H9 (cell line): ENCODE measurements around the gene EPB41L1. TPM values are rescaled to one million over a fixed set of nuclear protein-coding genes. Genes with fewer than 3 reads are reported as not detected.

ENCODE experiments used
- DNase-seq: peaks from one replicate; pipeline ENCODE4 v3.0.0-alpha.2; 2017
- H2AFZ ChIP-seq: one replicate; pipeline ENCODE4 v1.6.1; 2013; ENCODE audit warnings: mild to moderate bottlenecking, low read length, control low read depth, moderate library complexity
- H2AK5ac ChIP-seq: 2 replicates; pipeline ENCODE4 v1.6.1; 2013; ENCODE audit warnings: low read length, control low read depth, mixed read lengths; ENCODE audit not compliant: insufficient read length
- H2BK120ac ChIP-seq: one replicate; pipeline ENCODE4 v1.6.1; 2013; ENCODE audit warnings: low read depth, mild to moderate bottlenecking, low read length, control low read depth, inconsistent platforms; ENCODE audit not compliant: poor library complexity, severe bottlenecking
- H2BK12ac ChIP-seq: 2 replicates; pipeline ENCODE4 v1.6.1; 2013; ENCODE audit warnings: low read length, control low read depth, mixed read lengths, low read depth; ENCODE audit not compliant: insufficient read length
- H2BK15ac ChIP-seq: 2 replicates; pipeline ENCODE4 v1.6.1; 2013; ENCODE audit warnings: low read depth, low read length, control low read depth
- H2BK20ac ChIP-seq: one replicate; pipeline ENCODE4 v1.6.1; 2013; ENCODE audit warnings: low read depth, mild to moderate bottlenecking, low read length, control low read depth, inconsistent platforms; ENCODE audit not compliant: poor library complexity, severe bottlenecking
- H2BK5ac ChIP-seq: 2 replicates; pipeline ENCODE4 v1.6.1; 2013; ENCODE audit warnings: low read length, control low read depth, mixed read lengths; ENCODE audit not compliant: insufficient read length
- H3K14ac ChIP-seq: 2 replicates; pipeline ENCODE4 v1.6.1; 2013; ENCODE audit warnings: low read length, control low read depth; ENCODE audit not compliant: insufficient read depth
- H3K18ac ChIP-seq: 2 replicates; pipeline ENCODE4 v1.6.1; 2013; ENCODE audit warnings: low read depth, mild to moderate bottlenecking, mixed read lengths, low read length, control low read depth; ENCODE audit not compliant: insufficient read length
- H3K23ac ChIP-seq: 2 replicates; pipeline ENCODE4 v1.6.1; 2013; ENCODE audit warnings: low read length, control low read depth, mixed read lengths, low read depth; ENCODE audit not compliant: insufficient read length
- H3K23me2 ChIP-seq: 2 replicates; pipeline ENCODE4 v1.6.1; 2013; ENCODE audit warnings: low read depth, mild to moderate bottlenecking, mixed read lengths, low read length, control low read depth; ENCODE audit not compliant: insufficient read length, poor library complexity, severe bottlenecking
- H3K27ac ChIP-seq: 2 replicates; pipeline ENCODE4 v1.5.1; 2013; ENCODE audit warnings: low read length, control low read depth, mixed read lengths, low read depth; ENCODE audit not compliant: insufficient read length
- H3K27me3 ChIP-seq: 2 replicates; pipeline ENCODE4 v1.6.1; 2013; ENCODE audit warnings: low read length, control low read depth, inconsistent platforms; ENCODE audit not compliant: insufficient read depth
- H3K4ac ChIP-seq: 2 replicates; pipeline ENCODE4 v1.6.1; 2013; ENCODE audit warnings: low read depth, mild to moderate bottlenecking, control low read depth, inconsistent platforms, low read length, moderate library complexity
- H3K4me1 ChIP-seq: 2 replicates; pipeline ENCODE4 v1.6.1; 2013; ENCODE audit warnings: low read length, control low read depth, inconsistent platforms; ENCODE audit not compliant: insufficient read depth
- H3K4me2 ChIP-seq: 2 replicates; pipeline ENCODE4 v1.6.1; 2013; ENCODE audit warnings: low read length, control low read depth, mixed read lengths; ENCODE audit not compliant: insufficient read length, insufficient read depth
- H3K56ac ChIP-seq: 2 replicates; pipeline ENCODE4 v1.6.1; 2013; ENCODE audit warnings: low read depth, mild to moderate bottlenecking, mixed read lengths, low read length, control low read depth; ENCODE audit not compliant: insufficient read length
- H3K79me1 ChIP-seq: 2 replicates; pipeline ENCODE4 v1.6.1; 2013; ENCODE audit warnings: low read depth, mild to moderate bottlenecking, moderate library complexity, low read length, control low read depth, inconsistent platforms; ENCODE audit not compliant: insufficient read depth, poor library complexity, severe bottlenecking
- H3K79me2 ChIP-seq: 2 replicates; pipeline ENCODE4 v1.6.1; 2013; ENCODE audit warnings: low read length, control low read depth, inconsistent platforms; ENCODE audit not compliant: insufficient read depth
- H3K9ac ChIP-seq: 2 replicates; pipeline ENCODE4 v1.6.1; 2013; ENCODE audit warnings: low read length, control low read depth, mixed read lengths; ENCODE audit not compliant: insufficient read length; ENCODE audit errors: extremely low read depth
- H3K9me3 ChIP-seq: one replicate; pipeline ENCODE4 v1.6.1; 2013; ENCODE audit warnings: low read depth, low read length, inconsistent platforms; ENCODE audit not compliant: control insufficient read depth
- H3T11ph ChIP-seq: one replicate; pipeline ENCODE4 v1.6.1; 2013; ENCODE audit warnings: mild to moderate bottlenecking, low read length, control low read depth, inconsistent platforms
- H4K20me1 ChIP-seq: one replicate; pipeline ENCODE4 v1.6.1; 2013; ENCODE audit not compliant: control insufficient read depth, insufficient read length, insufficient read depth
- H4K5ac ChIP-seq: 2 replicates; pipeline ENCODE4 v1.6.1; 2013; ENCODE audit warnings: low read depth, mild to moderate bottlenecking, mixed read lengths, low read length, control low read depth; ENCODE audit not compliant: insufficient read length
- H4K8ac ChIP-seq: replicated peaks from 2 replicates; pipeline ENCODE4 v1.6.1; 2013; ENCODE audit warnings: low read length, control low read depth, mixed read lengths, low read depth; ENCODE audit not compliant: insufficient read length
- H4K91ac ChIP-seq: 2 replicates; pipeline ENCODE4 v1.6.1; 2013; ENCODE audit warnings: low read depth, mild to moderate bottlenecking, moderate library complexity, mixed read lengths, low read length, control low read depth; ENCODE audit not compliant: insufficient read length
- H3K27ac Mint-ChIP-seq, 3 experiments: 2 replicates in 2 of 3; 3 replicates in 1 of 3; pipeline ENCODE4 v1.8.0; 2020 to 2021; ENCODE audit warnings: mixed read lengths in 3 of 3, mild to moderate bottlenecking in 1 of 3, moderate library complexity in 1 of 3
- H3K27me3 Mint-ChIP-seq: 2 replicates; pipeline ENCODE4 v1.8.0; 2021; ENCODE audit warnings: low read depth, mild to moderate bottlenecking, moderate library complexity, mixed read lengths
- H3K36me3 Mint-ChIP-seq, 3 experiments: 2 replicates in 2 of 3; 3 replicates in 1 of 3; pipeline ENCODE4 v1.8.0; 2020 to 2021; ENCODE audit warnings: low read depth in 3 of 3, mixed read lengths in 3 of 3; ENCODE audit not compliant: insufficient read depth in 1 of 3
- H3K4me1 Mint-ChIP-seq, 2 experiments: 2 replicates each; pipeline ENCODE4 v1.8.0; 2020; ENCODE audit warnings: mixed read lengths in 2 of 2
- H3K4me3 Mint-ChIP-seq, 2 experiments: 2 replicates in 1 of 2; 3 replicates in 1 of 2; pipeline ENCODE4 v1.8.0; 2020 to 2021; ENCODE audit warnings: mild to moderate bottlenecking in 2 of 2, mixed read lengths in 2 of 2, moderate library complexity in 1 of 2
- H3K9me3 Mint-ChIP-seq, 2 experiments: 2 replicates in 1 of 2; 3 replicates in 1 of 2; pipeline ENCODE4 v1.8.0; 2020; ENCODE audit warnings: mild to moderate bottlenecking in 2 of 2, mixed read lengths in 2 of 2, moderate library complexity in 1 of 2
- CTCF ChIP-seq: fragments of 200-600 bp; sonication (generic); conservative IDR thresholded peaks from 3 replicates; pipeline ENCODE4 v1.8.0; 2021; ENCODE audit warnings: antibody characterized with exemption, mild to moderate bottlenecking
- WGBS: extraction: QIAGEN DNeasy Blood & Tissue Kit; methylation state at CpG from one replicate; pipeline ENCODE4 v1.1.7; 2013; ENCODE audit warnings: missing lambda C conversion rate, low lambda C conversion rate, mixed read lengths; ENCODE audit not compliant: insufficient read length; ENCODE audit errors: extremely low coverage; 5-methylcytosine and 5-hydroxymethylcytosine counted together
- total RNA-seq: library from RNA; stranded (reverse); gene quantifications from 2 replicates; pipeline ENCODE4 v1.2.1, GENCODE V29; 2021

Gene EPB41L1
- total RNA-seq, 1 experiment from 2014 or later: 31.1 TPM

- Histone ChIP-seq H4K20me1 (no peaks in the 10 kb centered on the region), H4K5ac (no peak overlapping the region), H3K9me3 (no peaks in the 10 kb centered on the region), H3K56ac (no peak overlapping the region), H3K27ac (no peak overlapping the region), H3K9ac (no peak overlapping the region), H3T11ph (no peak overlapping the region), H2AFZ (no peak overlapping the region), H3K23ac (no peak overlapping the region), H3K4ac (no peak overlapping the region), H3K27me3 (no peaks in the 10 kb centered on the region), H3K4me1 (no peaks in the 10 kb centered on the region), H3K4me2 (no peak overlapping the region), H2BK12ac (no peak overlapping the region), H2BK5ac (no peak overlapping the region), H3K18ac (no peak overlapping the region), H2BK20ac (no peak overlapping the region), H3K14ac (no peak overlapping the region), H3K79me2 (no peaks in the 10 kb centered on the region), H2AK5ac (no peak overlapping the region), H2BK120ac (no peak overlapping the region), H3K23me2 (no peaks in the 10 kb centered on the region), H3K79me1 (no peaks in the 10 kb centered on the region), H2BK15ac (no peak overlapping the region), H4K91ac (no peak overlapping the region), H4K8ac (no peak overlapping the region)
- TF ChIP-seq CTCF: no peak
- no peak for DNase-seq
- peaks cover 15% of the 10 kb centered on the region for H3K27me3 Mint-ChIP-seq
- no peak overlapping the region; a peak in 1 of 5 replicates for H3K4me3 Mint-ChIP-seq
- no peaks in the 10 kb centered on the region for H3K36me3 Mint-ChIP-seq
- WGBS: no CpG with 5 or more reads among the region's 2 CpGs
- no peaks in the 10 kb centered on the region for H3K9me3 Mint-ChIP-seq
- peaks cover 10 to 13% of the 10 kb centered on the region in 2 experiments for H3K4me1 Mint-ChIP-seq
- H3K27ac Mint-ChIP-seq: no peak overlapping the region
Observed at GRCh38 chr20:36148439-36148838, 6.1 kb upstream of the EPB41L1 start.
